Stimulated activated naive CD4-positive, alpha-beta T cell (primary cell): Measurements from ENCODE around the gene SPRY4.
"Not testable (repeated sequence)": the region's sequence is repeated elsewhere in the genome, so short reads cannot be mapped to it uniquely, and the experiment has no call there.

Experiments used
- DNase-seq, 6 experiments: peaks; one replicate each; lab custom pipeline; 2025; lab: John Stamatoyannopoulos, UW

SPRY4 gene

DNA sequence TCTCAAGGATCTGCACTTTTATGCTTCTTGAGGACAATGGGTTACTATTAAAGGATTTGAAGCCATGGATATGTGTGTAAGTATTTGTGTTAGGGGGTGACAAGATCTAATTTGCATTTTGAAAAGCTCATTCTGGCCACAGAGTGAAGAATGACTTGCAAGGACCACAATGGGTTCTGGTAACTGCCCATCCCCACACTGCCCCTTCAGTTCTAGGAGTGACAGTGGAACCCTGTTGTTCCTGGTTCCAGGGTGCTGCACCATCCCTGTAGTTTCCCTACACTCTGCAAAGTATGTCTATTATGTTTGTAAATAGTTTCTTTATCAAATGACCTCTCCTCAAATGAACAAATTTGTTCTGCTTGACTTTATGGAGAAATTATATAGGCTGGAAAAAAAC is 9.7 kb upstream of the SPRY4 start:
- no peak for DNase-seq

DNA sequence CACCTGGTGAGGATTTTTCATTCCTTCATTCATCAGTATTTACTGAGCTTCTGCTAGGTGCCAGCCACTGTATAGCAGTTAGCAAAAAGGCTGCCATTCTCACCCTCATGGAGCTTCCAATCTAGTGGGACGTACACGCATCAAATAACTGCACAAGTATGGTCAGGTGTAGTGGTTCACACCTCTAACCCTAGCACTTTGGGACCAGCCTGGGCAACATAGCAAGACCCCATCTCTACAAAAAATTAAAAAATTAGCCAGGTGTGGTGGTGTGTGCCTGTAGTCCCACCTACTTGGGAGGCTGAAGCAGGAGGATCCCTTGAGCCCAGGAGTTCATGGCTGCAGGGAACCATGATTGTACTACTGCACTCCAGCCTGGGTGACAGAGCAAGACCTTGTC is 8.9 kb upstream of the SPRY4 start:
- not testable (repeated sequence) for DNase-seq

DNA sequence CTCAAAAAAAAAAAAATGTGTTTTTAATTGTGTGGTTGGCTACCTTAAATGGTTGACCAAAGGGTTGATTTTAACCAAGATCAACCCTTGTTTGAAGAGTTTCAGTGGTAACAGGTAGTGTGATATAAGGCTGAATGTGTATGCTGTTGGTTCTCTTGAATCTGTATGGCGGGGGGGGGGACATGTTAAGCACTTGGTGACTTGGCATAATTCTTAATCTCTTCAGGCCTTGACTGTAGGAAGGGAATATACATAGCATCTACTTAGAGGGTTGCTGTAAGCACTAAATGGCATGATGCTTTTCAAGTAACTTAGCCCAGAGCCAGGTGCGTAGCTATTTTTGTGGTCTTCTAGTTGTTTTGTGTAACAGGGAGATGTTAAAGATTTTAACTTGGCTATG is 5.6 kb upstream of the SPRY4 start:
- no peak for DNase-seq

DNA sequence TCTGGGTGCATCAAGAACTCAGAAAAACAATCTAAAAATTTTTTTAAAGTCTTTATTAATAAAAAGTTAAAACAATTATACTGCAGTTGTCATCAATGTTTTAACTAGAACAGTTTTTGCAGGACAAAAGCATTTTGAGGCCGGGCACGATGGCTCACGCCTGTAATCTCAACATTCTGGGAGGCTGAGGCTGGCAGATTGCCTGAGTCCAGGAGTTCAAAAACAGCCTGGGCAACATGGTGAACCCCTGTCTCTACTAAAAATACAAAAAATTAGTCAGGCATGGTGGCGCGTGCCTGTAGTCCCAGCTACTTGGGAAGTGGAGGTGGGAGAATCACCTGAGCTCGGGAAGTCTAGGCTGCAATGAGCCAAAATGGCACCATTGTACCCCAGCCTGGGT is 5.2 kb upstream of the SPRY4 start:
- DNase-seq, result no peak

DNA sequence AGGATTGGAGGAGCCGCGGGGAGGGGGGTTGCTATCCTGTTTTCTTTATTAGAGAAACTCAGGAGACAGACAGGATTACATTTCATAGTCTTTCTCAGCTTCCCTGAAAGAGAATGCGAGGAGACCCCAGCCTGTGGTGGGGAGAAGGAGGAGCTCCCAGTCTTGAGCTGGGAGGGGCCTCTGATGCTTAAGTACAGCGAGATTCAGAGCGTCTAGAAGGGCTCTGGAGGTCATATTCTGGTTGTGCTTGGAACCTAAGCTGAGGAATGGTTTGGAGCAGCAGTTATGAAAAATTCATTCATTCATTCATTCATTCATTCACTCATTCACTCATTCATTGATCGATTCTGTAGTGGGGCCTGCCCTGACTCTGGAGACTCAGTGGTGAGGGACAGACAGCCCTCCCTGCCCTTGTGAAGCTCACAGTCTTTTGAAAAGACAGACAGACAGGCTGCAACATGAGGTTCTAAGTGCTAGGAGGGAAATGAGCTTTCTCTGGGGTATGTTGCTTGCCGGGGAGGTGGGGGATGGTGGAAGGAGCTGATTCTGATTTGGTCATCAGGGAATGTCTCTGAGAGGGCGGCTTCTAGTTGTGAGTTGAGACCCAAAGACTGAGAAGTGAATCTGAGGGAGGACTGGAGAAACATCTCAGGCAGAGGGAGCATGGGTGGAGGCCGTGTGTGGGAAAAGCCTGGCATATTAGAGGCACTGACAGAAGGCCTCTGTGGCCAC is 2.5 kb upstream of the SPRY4 start:
- no peak for DNase-seq

DNA sequence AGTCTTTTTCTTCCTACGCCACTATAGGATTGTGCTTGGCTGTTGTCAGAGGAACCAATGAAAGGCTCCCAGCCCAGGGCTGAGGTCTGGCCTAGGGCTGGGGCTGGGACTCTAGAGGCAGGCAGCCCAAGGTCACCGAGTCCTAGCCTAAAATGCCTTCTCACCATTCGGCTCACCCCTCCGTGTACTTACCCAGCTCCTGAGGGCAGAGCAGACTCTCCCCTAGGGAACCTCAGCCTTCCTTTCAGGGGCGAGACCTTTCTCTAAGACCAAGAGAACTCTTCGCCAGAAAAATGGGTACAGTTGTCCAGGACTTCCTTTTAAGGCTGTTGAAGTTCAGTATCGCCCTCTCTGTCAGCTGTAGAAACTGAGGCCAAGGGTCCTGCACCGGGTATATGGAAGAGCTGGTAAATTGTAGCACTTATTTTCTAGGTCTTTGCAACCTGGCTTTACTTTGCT is 1.7 kb upstream of the SPRY4 start:
- no peak for DNase-seq

DNA sequence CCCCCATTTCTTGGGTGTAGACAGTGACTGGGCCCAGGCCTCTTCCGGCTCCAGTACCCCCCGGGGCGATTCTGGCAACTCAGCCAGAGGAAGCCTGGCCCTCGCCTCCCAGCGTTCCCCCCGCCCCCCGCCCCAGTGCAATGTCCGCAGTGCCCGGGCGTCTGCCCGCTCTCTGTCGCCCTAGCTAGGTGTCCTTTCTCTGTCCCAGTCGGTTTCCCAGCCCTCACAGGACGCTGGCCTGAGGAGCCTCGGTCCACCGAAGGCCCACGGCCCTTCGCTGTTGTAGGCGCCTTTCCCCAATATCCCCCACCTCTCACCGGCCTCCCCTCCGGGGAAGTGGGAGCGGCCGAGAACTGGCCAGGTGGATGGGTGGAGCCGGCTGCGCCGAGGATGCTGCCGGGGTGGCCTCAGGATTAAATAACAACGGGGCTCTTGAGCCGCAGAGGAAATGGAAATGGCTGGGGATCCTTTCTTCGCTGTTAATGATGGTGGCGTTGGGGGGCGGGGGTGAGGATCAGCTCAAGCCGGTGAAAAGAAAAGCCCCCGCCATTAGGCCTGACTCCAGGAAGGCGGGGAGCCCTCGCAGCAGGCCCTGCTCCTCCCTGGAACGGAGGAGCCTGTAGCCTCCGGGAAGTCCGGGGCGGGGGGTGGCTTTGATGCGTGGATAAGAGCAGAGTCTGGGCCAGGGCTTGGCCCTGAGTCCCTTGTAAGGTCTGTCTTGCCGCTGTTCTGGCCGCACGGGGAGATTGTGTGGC is 1.1 kb upstream of the SPRY4 start:
- DNase-seq, result peak in 1 of 6 experiments; percentile 37

DNA sequence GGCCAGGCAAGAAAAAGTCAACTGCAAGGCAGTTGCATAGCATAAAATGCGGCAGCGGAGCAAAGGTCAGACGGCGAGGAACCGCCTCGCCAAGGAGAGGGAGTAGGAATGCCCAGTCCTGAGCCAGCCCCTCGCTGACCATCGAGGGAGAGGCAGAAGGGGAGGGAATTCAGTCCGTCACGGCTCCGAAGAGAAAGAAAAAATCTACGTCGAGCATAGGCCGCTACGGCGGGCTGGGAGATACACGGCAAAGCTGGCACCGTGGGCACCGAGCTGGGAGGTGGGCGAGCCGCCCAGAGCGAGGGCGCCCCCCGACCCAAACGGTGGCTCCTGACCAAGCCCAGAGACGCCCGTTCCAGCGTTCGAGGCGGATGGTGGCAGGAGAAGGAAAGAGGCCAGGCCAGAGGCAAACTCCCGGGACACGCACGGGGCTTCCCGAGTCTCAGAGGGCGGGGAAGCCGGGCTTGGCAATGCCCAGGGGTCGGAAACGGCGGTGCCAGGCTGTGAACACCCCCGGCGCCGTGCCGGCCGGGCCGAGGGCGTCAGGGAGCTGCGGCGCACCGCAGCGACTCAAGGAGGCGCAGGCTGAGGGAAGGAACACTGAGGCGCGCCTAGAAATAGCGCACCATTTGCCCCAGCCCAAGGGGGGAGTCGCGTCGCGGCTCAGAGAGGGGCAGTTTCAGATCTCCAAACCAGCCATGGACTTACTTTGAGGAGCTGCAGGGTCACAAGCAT is 518 bp downstream of the SPRY4 start:
- no peak for DNase-seq

DNA sequence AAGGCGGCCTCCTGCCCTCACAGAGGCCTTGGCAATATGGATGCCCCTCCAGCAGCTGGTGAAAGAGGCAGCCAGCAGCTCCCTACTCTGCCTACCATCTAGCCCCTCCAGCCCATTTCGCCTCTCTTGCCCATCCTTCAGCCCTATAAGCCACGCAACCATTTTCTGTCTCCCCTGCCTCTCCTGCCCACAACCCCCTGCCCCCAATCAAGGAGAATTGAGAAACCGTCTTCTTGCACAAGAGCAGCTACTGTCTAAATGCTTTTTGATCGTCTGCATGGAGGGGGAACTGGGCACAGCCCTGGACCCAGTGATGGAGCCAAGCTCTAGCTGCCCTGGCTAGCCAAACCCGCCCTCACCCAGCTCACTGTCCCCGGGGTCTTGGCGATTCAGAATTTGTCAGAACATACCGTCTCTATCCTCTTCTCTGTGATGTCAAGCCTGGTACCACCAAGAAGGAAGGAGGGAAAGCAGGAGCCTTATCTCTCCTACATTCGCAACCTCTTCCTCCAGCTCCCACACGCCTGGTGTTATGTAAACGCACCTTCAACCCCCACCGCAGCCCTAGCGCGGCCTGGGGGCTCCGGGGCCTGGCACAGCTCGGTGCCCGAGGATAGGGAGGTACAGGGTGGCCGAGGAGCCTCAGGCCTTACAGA is 1.2 kb downstream of the SPRY4 start:
- no peak for DNase-seq

DNA sequence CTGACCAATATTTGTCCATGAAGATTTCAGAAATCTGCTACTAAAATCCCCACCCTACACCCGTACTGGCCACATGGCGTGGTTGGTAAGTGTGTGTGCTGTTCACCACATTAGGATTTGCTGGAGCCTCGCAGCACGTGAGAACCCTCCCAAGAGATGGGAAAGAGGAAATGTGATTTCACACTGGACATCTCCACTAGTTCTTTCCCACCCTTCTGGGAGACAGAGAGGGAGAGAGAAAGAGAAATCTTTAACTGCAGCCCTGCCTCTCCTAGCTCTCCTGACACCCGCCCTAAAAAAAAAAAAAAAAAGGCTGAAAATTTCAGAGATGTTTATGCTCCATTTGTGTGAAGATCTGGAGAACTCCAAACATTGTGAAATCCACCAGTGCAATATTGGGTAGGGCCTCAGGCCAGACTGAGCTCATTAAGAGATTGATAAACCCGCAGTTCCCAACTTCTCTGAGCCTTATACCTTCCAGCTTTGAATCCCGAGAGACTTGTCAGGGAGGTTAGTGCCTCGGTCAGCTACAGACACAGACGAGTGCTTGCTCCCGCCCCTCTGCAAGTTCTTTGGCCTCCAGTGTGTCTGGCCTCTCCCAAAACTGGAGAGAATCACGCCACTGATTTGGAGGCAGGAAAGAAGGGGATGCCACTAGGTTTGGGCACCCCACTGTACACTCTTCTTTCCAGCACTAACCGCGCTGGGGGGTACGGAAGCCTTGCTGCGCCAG is 1.9 kb downstream of the SPRY4 start:
- DNase-seq, result no peak

DNA sequence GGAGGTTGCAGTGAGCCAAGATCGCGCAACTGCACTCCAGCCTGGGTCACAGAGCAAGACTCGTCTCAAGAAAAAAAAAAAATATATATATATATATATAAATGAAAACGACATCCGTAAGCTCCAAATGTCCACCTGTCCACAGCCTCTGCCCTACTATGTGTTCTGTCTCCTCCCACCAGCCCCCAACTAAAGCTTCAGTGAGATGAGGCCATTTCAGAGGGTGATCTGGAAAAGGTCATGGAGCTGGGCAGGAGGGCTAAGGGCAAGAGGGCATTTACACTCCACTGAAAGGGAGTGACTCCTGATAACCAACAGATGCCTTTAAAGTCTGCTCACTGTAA is 2.4 kb downstream of the SPRY4 start:
- DNase-seq, result no peak

DNA sequence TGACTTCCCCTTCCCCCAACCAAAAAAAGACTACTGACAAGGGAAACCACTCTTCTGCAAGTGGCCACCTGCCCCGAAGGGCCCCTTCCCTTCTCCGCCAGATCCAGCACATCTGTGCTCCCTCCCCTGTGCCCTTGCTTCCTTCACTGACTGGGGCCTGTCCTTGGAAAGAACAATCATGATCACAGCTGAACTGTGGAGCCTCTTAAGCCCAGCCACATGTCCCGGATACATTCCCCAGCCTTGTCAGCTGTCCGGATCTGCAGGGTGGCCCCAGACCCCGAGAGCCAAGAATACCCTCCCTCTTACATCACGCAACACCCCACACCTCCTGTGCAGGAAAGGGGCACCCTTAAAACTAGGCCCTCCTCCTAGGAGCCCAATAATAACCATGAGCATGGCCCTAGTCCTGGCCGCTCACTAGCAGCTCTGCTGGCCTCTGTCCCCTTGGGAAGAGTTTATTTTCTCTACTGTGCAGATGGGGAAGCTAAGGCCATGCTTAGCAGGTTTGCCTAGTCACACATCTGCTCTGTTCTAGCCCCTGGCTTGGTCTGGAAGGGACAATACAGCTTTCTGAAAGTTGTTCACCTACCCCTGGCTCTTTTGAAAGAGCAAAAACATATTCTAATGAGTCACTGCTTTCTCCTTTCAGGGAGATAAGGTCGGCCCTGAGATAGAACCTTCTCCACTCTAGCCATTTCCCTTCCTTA is 3.8 kb downstream of the SPRY4 start:
- no peak for DNase-seq

DNA sequence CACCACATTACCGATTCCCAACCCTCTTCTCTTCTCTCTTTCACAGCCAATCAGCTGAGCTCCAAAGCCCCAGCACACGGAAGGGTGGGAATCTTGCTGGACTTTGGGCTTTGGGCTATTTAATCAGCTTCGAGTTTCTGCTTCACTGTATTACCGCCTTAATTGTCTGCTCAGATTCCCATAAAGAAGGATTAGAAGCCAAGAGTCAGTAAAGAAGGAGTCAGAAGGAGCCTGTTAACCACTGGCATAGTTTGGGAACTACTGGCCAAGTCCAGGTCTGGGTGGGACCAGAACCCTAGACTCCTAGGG is 4.4 kb downstream of the SPRY4 start:
- no peak for DNase-seq

DNA sequence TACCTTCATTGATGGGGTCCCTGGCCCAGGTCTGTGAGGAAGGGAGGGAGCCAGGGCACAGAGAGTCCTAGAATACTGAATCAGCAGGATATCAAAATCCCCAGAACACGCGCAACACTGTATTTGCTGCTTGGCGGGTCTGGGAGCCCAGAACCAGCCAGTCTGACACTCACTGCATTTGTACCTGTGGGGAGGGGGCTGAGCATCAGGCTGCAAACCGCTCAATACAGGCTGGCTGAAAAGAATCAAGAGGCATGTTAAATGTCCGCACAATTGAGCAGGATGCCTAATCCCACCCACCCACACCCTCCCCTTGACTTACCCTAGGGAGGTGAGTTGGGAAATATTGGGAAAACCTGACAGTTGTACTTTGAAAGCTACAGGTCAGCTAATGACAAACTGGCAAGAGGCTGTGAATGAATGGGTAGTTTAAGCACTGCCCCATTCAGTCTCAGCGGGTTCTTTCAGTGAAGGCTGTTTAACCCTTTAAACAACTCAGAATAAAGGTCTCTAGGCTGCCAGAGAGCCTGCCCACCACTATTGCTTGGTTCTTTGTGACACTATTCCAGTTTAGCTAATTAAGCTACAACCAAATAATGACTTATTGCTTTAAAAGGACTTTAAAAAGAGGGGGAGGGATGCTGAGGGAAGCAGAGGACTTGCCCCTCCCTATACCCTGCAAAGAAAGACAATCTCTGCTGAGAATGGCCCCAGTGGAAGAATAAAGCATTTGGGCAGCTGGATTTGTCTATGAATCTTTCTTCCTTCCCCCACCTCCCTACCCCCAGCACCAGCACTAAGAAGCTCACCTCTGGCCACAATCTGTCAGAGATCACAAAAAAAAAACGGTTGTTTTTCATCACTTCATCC is 5.0 kb downstream of the SPRY4 start:
- DNase-seq, result no peak

DNA sequence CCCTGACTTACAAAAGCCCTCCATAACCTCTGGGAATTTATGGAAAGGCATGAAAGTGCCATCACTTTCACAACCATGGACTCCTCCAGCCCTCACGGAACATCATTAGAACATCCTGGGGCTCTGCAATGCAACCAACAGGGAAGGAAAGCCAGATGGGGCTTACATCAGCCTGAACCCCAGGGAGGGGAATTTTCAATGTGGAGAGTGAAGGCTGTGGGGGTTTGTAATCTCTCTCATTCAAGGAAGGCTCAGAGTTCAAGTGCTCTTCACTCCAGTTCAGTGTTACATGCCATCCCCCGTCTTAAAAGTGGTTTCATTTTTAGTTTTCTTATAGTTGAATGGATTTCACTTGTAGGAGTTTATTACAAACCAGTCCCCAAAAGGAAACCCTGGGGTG is 5.7 kb downstream of the SPRY4 start:
- no peak for DNase-seq

DNA sequence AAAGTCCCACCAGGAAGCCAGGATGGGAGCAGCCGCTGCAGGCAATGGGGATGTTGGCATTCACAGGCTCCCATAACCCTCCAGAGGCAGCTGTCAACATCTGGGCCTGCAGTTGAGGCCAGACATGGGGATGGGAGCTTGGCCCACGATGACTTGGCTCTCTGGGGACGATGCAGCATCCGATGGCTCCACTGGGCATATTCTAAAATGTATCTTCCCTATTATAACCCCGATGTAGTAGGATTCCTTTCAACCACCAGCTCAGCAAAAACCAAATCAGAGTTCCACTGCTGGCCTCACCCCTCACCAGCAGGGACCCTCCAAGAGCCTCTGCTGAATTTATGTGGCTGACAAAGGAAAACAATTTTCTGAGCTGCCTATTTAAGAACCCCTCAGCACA is 7.1 kb downstream of the SPRY4 start:
- no peak for DNase-seq

DNA sequence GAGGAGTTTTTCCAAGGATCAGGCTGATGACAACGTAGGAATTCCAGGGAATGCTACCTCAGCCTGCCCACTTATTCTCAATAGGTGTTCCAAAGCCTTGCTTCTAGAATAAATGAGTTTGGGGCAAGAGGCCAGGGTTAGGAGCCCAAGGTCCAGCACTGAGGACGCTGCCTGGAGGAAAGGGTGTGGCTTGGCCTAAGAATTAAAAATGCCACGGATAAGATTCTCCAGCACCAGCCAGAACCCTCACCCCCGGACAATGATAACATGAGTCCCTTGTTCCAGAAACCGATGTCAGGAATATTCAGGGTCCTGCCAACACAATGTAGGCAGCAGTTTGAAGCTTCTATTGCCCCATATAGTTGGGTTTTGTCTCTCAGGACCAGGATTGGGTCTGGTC is 7.6 kb downstream of the SPRY4 start:
- no peak for DNase-seq

DNA sequence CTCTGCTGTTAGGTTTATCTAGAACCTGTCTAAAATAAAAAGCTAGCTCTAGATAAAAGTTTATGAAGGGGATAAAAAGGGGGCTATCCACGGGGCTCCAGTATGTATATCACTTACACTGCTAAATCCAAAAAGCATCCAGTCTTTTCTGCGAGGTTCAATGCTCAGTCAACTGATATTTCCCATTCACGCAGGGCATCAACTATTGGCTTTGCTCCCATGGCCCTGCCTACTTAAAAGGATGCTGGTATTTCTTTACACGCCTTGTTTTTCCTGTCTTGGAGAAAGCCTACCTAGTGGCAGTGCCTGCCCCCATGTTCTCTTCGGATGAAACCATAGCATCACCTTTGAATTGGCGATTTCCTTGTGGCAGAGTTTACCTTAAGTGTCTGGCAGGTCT is 8.1 kb downstream of the SPRY4 start:
- no peak for DNase-seq

DNA sequence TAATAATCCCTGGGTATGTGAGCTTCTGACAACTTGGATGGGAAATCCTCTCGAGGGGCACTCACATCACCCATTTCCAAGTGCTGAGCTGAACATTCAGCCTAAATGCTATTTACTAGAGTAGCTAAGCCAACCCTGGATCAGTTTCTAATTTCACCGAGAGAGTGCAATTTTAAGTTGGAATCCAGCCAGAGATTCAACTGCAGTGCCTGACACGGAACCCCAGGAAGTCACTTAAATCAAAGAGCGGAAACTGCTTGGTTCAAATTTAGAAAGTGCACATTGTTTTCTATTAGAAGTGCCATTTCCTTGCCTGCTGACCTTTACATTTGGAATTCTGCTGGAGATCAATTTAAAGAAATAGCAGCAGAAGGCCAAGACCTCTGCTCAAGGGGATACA is 8.8 kb downstream of the SPRY4 start:
- DNase-seq, result peak in 3 of 6 experiments; percentile 34 to 69 (median 62)
